ENCODE data around the gene ZNF134. TPM values are rescaled to one million over a fixed set of nuclear protein-coding genes. Genes with fewer than 3 reads are reported as not detected.

ZNF134 gene
- polyA plus RNA-seq, 3 donors, result 2.2 to 5.4 (median 3.3) TPM

- Histone ChIP-seq H3K4me2 (replicated peaks; ENCODE audit: extremely low read depth, low read length, poor library complexity, severe bottlenecking) (no peak overlapping the region), H3K27me3 (ENCODE audit: control insufficient read depth in 2 of 2, insufficient read depth in 2 of 2, low read length in 2 of 2) (no peaks in the 10 kb centered on the region), H3K4me3 (replicated peaks in 1 of 3; ENCODE audit: low read depth in 2 of 3, low read length in 3 of 3) (no peak overlapping the region), H2AFZ (ENCODE audit: insufficient read depth, low read depth, low read length, poor library complexity, severe bottlenecking) (no peak overlapping the region), H3K27ac (ENCODE audit: low read depth in 1 of 2, low read length in 2 of 2) (no peak overlapping the region), H3K79me2 (ENCODE audit: insufficient read depth, low read length) (no peaks in the 10 kb centered on the region), H3K36me3 (replicated peaks in 1 of 2; ENCODE audit: control insufficient read depth in 1 of 2, insufficient read depth in 2 of 2, low read length in 2 of 2) (no peaks in the 10 kb centered on the region), H3K9ac (ENCODE audit: insufficient read depth, low read length, poor library complexity, severe bottlenecking) (no peak overlapping the region), H4K20me1 (ENCODE audit: insufficient read depth, low read length) (no peaks in the 10 kb centered on the region), H3K4me1 (ENCODE audit: control insufficient read depth in 1 of 2, insufficient read depth in 2 of 2, low read length in 2 of 2) (no peaks in the 10 kb centered on the region), H3K9me3 (replicated peaks in 1 of 2; ENCODE audit: control insufficient read depth in 1 of 2, insufficient read depth in 1 of 2, low read length in 2 of 2) (peaks cover 68 to 71% of the 10 kb centered on the region in 2 donors)
- Mint-ChIP-seq H3K36me3 (no peaks in the 10 kb centered on the region), H3K9me3 (peaks cover 51 to 83% (median 67%) of the 10 kb centered on the region in 7 donors), H3K27me3 (ENCODE audit: low read depth in 3 of 3) (peaks cover 0 to 3% (median 2%) of the 10 kb centered on the region in 3 donors), H3K4me3 (no peak overlapping the region), H3K27ac (no peak overlapping the region), H3K4me1 (no peaks in the 10 kb centered on the region)
- intact Hi-C loops (cut with micrococcal nuclease), result no loop called here
- no peak for DNase-seq
- TF ChIP-seq CTCF (IDR thresholded peaks at IDR 0.05), result no peak
- WGBS (ENCODE audit: insufficient coverage), result 100% methylated on average over 1 of the region's 2 CpGs
Observed at GRCh38 chr19:57653689-57654088, 39.6 kb downstream of the ZNF134 start.

GRCh38 chr19:57655443-57655842 is 41.4 kb downstream of the ZNF134 start:
- no peaks in the 10 kb centered on the region for H3K36me3 Mint-ChIP-seq
- no peak overlapping the region for H3K9ac ChIP-seq (ENCODE audit: insufficient read depth, low read length, poor library complexity, severe bottlenecking)
- 100% methylated on average over 1 of the region's 1 CpG for WGBS (ENCODE audit: insufficient coverage)

More at GRCh38 chr19:57655443-57655842, 41.4 kb downstream of the ZNF134 start:
- H3K4me3 Mint-ChIP-seq, result no peak overlapping the region
- Histone ChIP-seq H2AFZ (ENCODE audit: insufficient read depth, low read depth, low read length, poor library complexity, severe bottlenecking) (no peak overlapping the region), H4K20me1 (ENCODE audit: insufficient read depth, low read length) (no peaks in the 10 kb centered on the region), H3K36me3 (replicated peaks in 1 of 2; ENCODE audit: control insufficient read depth in 1 of 2, insufficient read depth in 2 of 2, low read length in 2 of 2) (no peaks in the 10 kb centered on the region), H3K4me1 (ENCODE audit: control insufficient read depth in 1 of 2, insufficient read depth in 2 of 2, low read length in 2 of 2) (no peaks in the 10 kb centered on the region), H3K79me2 (ENCODE audit: insufficient read depth, low read length) (no peaks in the 10 kb centered on the region), H3K4me3 (replicated peaks in 1 of 3; ENCODE audit: low read depth in 2 of 3, low read length in 3 of 3) (no peak overlapping the region), H3K27ac (ENCODE audit: low read depth in 1 of 2, low read length in 2 of 2) (no peak overlapping the region), H3K9me3 (replicated peaks in 1 of 2; ENCODE audit: control insufficient read depth in 1 of 2, insufficient read depth in 1 of 2, low read length in 2 of 2) (peaks cover 55 to 60% of the 10 kb centered on the region in 2 donors), H3K4me2 (replicated peaks; ENCODE audit: extremely low read depth, low read length, poor library complexity, severe bottlenecking) (no peak overlapping the region), H3K27me3 (ENCODE audit: control insufficient read depth in 2 of 2, insufficient read depth in 2 of 2, low read length in 2 of 2) (peaks cover 3 to 4% of the 10 kb centered on the region in 2 donors)
- no peaks in the 10 kb centered on the region for H3K4me1 Mint-ChIP-seq
- DNase-seq, result no peak
- intact Hi-C loops (cut with micrococcal nuclease), result no loop called here
- TF ChIP-seq CTCF (IDR thresholded peaks at IDR 0.05), result no peak
- peaks cover 43 to 77% (median 54%) of the 10 kb centered on the region in 7 donors for H3K9me3 Mint-ChIP-seq
- no peak overlapping the region for H3K27ac Mint-ChIP-seq
- H3K27me3 Mint-ChIP-seq (ENCODE audit: low read depth in 3 of 3), result peaks cover 2 to 12% (median 5%) of the 10 kb centered on the region in 3 donors

All from CD14-positive monocyte (primary cell).